Cardiac septum (tissue), 1 donor: ENCODE data around the gene SYDE1. TPM values are rescaled to one million over a fixed set of nuclear protein-coding genes. Genes with fewer than 3 reads are reported as not detected.
A peak's percentile ranks its signal among the peaks of the same experiment; 100 is the strongest.

Source experiments
- DNase-seq: peaks from one replicate; pipeline ENCODE4 v3.0.0-alpha.2; 2020; ENCODE audit warnings: low spot score
- intact Hi-C: fragments of 100-400 bp; cut with DNase I; formaldehyde crosslinking; loops from one replicate; pipeline ENCODE4 v1.14.0; 2022
- total RNA-seq: library from RNA; stranded (reverse); fragmentation: NEBNext Ultra II Directional; extraction: Animal tissue kit (Norgen Biotek cat#: 25700); gene quantifications from one replicate; pipeline ENCODE4 v1.2.1, GENCODE V29; 2021
- donor health status: DM: no; HTN: no; CAD: no.

Gene SYDE1
- total RNA-seq, 1 donor from 2014 or later: 16.4 TPM

DNA sequence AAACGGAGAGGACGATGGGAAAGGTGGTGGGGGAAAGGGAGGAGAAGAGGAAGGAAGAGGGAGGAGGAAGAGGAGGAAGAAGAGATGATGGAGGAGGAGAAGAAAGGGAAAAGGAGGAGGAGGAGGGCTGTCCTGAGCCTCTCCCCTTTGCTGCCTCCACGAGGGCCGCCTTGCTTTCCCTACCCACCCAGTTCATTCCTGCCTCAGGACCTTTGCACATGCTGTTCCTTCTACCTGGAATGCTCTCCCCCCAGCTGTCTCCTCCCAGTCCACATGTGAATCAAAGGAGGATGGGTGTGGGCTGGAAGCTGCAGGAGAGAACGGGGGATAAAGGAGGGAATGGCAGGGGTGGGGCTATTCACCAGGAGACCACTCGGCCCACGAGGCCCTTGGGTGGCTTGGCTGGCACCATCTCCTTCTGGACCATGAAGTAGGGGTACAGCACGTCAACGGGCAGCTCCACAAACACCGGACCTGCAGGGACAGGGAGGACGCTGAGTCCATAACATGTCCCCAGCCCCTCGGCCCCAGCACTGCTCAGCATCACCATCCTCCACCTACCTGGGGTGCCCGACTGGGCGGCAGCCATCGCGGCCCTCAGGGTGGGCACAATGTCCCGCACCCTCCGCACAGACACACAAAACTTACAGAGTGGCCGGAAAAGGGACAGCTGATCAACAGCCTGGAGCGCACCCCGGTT, 15.3 kb downstream of the SYDE1 start:
- DNase-seq: no peak
- intact Hi-C loops: no loop called here

DNA sequence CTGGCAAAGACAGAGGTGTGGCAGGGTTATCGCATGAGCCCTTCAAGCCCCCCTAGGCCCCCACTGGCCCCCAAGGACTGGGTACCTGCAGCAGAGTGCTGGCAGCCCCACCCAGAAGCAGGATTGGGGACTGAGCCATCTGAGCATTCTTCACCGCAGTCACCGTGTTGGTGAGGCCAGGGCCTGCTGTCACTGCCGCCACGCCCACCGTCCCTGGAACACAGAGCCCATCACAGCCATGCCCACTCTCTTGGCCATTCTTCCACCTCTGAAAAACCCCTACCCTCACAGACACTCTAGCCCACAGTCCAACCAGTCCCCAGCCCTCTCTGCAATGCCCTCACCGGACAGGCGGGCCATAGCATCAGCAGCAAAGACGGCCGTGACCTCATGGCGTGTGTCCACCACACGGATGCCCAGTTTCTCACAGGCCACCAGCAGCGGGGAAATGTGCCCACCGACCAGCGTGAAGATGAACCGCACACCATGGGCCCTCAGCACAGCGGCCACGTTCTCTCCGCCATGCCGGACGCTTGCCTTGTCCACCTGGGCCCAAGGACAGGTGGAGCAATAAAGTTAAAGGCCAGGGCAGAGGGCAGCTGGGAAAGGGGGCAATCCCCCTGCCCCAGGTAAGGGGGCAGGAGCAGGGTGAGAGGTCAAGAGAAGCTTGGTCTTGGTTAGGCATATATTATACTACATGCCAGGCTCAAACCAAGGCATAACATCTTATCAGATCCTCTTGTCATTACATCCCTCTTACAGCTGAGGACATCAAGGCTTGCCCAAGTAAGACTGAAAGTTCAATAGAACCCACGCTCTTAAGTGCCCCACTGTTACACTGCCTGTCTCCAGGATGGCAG, 16.1 kb downstream of the SYDE1 start:
- intact Hi-C loops: no loop called here
- DNase-seq: no peak

DNA sequence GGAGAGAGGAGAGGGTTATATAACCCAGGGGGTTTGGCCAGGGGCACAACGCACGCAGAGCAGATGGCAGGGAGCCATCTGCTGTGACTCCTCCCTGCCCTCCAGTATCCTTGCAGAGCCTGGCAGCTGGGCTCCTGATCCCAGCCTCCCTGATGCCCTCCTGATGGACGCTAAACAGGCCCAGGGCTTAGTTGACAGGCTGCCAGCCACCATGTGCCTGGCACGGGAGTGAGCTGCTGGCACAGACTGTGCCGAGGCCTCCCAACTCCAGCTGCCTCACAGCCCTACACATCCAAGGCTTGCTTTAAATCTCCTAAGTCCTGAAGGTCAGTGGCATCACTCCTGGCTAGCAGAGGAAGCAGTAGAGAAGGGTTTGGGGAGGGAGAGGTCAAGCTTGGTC, 16.7 kb downstream of the SYDE1 start:
- peak; percentile 90 for DNase-seq
- intact Hi-C loops: loop anchor here (2.0 kb wide), 1 partner anchor 17 kb away; the partner anchor contains the start of gene SYDE1

DNA sequence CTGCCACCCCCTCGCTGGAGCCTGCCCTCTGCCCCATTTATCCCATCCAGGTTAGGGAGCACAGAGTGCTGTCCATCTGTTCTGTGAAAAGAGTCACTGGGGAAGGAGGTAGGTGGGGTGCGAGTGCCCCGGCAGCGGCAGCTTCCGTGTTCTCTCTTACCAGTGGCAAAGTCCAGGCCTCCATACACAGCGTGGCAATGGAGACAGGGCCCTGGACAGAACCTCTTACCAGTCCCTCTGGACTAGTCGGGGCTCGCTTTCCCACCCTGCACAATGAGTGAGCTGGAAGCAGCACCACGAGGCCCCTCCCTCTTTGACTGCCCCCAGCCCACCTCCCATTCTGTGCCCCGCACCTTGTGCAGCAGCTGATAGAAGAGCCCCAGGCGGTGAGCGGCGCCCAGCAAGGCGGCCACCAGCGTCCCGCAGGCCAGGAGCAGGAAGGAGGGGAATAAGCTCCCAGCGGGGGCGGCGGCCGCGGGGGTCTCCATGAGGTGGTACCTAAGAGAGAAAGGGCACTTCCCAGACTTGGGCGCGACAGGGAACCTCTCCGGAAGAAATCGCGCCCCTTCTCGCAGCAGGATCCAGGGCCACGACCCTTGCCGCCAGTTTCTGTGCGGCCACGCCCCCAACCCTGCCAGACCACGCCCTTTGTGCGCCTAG, 17.5 kb downstream of the SYDE1 start:
- DNase-seq: no peak
- intact Hi-C loops: loop anchor here (2.0 kb wide), 1 partner anchor 18 kb away; the partner anchor contains the start of gene SYDE1

DNA sequence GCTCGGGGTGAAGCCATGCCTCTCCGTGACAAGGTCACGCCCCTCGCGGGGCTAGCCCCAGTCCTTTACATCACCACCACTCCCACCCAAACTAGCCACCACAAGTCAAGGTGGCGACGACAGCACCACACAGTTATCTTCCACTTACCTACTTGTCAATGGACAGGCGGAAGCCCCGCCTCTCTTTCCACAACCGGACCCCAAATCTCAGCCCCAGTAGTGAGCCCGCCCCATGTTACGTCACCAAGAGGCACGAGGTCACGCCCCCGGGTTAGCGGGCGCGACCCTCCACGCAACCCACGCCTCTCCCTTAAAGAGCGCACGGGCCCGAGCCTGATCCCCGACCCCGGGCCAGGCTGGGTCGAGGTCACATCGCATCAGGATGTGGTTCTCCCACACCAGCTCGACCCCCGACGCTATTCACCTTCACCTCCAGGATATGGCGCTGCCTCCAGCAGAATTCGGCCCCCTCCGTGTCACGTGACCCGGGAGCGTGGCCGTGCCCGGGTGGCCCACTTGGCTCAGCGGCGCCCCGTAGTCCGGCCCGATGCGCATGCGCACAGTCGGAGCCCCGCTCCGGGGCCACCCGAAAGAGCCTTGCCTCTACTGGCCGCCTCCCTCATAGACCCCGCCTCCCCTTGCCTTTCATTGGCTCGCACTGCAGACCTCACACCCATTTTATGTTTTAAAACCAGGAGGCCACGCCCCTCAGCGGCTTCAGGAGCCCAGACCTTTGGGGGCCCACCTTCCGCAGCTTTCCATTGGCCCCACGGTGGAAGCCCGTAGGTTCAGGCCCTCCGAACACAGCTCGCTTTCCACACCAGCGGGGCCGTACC, 18.2 kb downstream of the SYDE1 start:
- intact Hi-C loops: loop anchor here (2.0 kb wide), 1 partner anchor 19 kb away; the partner anchor contains the start of gene SYDE1
- DNase-seq: peak; percentile 97

DNA sequence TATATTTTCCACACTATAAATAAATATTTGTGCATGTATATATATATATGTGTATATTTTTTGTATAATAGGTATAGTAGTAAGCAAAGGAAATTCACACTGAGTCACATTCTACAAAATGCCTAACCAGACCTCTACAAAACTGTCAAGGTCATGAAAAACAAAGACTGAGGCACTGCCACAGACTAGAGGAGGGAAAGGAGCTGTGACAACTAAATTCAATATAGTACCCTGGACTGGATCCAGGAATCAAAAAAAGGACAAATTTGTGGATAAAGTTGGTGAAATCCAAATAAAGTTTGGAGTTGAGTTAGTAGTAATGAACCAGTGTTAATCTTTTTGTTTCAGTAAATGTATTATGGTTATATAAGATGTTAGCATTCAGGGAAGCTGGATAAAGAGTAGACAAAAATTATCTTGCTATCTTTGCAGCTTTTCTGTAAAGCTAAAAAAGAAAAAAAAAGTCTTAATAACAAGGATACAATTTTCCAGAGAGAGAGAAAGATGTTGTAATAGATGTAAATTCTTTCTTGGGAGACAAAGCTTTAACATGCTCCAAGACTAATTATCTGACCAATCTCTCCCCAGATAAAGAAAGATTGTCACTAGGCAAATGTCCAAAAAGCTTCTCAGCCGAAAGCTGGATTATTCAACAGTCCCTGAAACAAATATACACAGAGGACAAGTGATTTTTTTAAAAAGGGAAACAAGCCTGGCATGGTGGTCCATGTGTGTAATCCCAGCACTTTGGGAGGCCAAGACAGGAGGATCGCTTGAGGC, 19.1 kb downstream of the SYDE1 start:
- DNase-seq: no peak
- intact Hi-C loops: no loop called here

DNA sequence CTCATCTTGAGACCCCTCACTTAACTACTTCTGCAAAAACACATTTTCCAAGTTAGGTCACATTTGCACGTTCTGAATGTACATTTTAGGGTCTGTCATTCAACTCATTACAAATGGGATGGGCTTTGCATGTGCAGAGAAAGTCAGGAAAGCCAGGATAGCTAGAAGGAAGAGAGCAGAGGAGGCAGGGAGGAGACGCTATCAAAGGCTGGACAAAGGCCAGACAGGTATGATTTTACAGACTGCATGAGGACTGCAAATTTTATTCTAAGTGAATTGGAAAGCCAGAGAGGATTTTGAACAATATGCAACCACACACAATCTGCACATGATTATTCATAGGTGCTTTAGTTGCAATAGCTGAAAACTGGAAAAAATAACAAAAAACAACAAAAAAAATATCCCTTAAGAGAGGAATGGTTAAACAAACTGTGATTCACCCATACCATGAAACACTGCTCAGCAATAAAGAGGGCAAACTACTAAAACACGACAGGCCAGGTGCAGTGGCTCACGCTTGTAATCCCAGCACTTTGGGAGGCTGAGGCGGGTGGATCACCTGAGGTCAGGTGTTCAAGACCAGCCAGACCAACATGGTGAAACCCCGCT, 21.1 kb downstream of the SYDE1 start:
- intact Hi-C loops: no loop called here
- DNase-seq: no peak

DNA sequence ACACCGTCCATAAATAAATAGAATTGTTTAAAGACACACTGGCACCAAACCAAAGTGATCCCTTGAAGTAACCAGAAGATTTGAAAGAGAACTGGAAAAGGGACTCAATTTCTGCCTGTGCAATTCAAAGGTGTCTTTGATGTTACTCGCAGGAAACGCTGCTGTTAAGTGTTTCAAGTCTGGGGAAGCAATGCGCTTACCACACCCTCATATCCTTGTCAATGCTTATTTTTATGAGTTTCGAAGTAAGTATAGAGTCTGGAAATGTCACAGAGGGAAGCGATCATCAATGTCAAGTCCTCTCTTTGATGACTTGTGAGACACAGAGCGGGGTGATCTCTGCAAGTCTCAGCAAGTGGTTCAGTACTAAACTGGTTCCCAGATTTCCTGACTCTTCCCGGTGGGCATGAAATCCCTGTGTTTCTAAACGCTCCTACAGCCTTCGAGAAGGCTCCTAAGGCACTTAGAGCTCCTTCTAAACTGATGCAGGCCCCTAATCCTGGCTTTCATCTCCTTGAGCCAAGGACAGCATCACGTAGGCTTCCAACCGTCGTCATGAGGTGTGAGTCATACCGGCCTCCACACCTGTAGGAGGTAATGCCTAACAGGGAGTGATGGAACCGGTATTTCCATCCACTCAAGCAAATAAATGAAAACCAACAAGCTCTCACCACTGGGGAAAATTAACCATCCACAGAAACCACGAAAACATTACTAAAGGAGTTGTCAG, 22.8 kb downstream of the SYDE1 start:
- DNase-seq: no peak
- intact Hi-C loops: no loop called here

DNA sequence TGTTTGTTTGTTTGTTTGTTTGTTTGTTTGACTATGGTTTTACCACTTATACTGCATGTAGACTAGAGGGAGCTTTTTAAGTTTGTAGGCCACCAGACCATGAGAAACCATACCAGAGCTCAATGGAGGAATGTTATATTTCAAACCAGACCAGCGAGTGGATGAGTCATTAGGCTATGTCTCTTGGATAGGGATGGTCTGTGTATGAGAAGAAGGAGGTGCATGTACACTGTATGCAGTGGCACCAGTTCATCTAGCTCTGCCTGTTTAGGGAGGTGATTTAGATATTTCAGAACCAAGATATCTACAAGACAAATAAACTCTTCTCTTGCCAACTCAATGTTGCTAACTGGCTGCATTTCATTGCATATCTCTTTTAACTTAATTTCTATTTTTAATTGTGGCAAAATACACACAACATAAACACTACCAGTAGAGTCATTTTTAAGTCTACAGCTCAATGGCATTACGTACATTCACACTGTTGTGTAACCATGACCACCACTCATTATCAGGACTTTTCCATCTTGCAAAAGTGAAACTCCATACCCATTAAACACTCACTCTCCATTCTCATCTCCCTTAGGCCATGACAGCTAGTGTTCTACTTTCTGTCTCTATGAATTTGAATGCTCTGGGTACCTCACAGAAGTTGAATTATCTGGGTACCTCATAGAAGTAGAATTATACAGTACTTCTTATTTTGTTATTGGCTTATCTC, 29.2 kb downstream of the SYDE1 start:
- intact Hi-C loops: no loop called here
- no peak for DNase-seq

DNA sequence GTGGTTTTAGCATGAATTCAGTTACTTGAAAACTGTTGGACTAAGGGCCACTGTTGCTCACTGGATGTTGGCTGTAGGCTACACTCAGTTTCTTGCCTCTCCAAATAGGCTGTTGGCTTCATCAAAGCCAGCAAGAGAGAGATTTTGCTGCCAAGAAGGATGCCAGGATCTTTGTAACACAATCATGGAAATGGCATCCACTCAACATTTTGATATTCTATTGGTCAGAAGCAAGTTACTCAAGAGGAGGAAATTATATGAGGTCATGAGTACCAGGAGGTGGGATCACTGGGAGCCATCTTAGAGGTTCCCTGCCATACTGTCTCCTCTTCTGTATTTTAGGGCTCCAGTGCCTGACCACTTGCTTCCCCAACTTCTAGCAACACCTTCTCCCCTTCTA, 30.6 kb downstream of the SYDE1 start:
- intact Hi-C loops: no loop called here
- DNase-seq: no peak

DNA sequence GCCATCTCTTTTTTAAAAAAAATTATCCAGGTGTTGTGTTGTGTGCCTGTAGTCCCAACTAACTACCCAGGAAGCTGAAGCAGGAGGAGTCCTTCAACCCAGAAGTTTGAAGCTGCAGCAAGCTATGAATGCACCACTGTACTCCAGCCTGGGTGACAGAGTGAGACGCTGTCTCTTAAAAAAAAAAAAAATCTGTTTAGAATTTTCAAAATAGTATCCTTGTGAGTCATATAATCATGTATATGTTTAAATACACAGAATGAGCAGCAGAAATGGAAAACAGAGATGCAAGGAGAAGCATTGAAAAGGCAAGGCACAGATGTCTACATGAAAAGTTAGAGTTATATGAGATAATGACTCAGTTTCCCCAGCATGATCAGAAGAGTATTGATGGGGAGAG, 31.2 kb downstream of the SYDE1 start:
- intact Hi-C loops: no loop called here
- DNase-seq: no peak

DNA sequence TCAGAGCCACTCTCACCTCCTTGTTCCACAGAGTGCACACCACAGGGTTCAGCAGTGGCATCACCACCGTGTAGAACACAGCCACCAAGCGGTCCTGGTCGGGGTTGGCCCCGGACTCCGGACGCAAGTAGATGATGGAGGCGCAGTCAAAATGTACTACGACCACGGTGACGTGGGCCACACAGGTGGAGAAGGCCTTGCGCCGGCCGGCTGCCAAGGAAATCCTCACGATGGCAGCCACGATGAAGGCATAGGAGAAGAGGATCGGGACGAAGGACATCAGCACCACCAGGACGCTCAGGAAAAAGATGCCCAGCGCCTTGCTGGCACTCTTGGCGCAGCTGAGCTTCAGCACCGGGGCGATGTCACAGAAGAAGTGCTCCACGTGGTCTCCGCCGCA, 33.9 kb downstream of the SYDE1 start:
- DNase-seq: no peak
- intact Hi-C loops: no loop called here

DNA sequence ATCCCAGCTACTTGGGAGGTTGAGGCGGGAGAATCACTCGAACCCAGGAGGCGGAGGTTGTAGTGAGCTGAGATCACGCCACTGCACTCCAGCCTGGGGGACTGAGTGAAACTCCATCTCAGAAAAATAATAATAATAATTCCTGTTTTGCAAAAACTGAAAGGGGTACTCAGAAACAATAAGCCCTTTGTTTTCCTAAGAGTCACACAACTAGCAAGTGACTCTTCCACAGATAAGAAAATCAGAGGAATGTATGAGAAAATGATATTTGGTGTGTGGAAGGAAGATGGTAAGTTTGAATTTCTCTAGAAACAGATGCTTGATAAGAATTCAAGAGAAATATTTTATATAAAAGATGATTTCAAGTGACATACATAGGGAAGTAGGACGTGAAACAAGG, 35.1 kb downstream of the SYDE1 start:
- intact Hi-C loops: no loop called here
- no peak for DNase-seq

DNA sequence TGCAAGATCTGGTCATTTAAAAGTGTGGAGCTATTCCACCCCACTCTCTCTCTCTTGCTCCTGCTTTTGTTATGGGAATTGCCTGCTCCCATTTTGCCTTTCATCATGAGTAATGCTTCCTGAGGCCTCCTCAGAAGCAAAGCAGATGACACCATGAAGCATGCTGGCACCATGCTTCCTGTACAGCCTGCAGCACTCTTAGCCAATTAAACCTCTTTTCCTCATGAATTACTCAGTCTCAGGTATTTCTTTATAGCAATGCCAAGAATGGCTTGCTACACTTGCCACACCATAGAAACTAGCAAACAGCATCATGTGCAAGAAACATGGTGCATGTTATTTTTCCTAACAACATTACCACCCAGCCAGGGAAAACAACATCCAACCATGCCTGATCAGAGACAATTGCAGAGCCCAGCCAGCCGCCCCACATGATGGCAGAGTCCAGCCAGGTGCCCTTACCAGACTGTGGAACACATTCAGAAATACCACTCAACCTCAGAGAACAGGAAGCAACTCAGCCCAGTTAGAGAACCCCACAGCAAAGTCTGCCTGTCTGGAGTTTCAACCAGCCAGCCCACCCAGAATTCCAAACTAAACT, 36.9 kb downstream of the SYDE1 start:
- DNase-seq: no peak
- intact Hi-C loops: no loop called here

DNA sequence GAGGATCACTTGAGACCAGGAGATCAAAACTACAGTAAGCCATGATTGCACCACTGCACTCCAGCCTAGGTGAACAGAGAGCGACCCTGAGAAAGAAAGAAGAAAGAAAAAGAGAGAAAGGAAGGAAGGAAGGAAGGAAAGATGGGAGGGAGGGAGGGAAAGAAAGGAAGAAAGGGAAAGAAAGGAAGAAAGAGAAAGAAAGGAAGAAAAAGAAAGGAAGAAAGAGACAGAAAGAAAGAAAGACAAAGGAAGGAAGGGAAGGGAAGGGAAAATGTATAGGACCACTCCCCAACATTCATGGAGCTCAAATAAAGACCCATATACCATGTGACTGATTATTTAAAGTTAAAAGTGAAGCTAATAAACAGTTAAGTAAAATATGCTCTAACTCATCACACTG, 39.9 kb downstream of the SYDE1 start:
- no peak for DNase-seq
- intact Hi-C loops: no loop called here

DNA sequence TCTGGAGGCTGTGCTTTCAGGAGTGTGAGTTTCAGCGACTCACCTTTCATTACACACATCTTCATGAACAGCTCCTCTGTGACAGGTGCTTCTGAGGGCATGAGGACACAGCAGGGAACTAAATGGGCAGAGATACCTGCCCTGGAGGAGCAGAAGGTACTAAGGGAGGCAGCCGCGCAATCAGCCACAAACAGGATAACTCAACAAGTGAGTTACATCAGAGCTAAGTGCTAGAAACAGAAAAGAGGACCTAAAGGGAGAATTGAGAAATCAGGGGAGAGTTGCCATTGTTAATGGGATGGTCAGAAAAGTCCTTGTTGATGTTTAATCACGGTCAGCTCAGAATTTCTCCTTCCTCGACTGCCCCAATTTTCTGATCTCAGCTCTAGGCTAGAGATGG, 42.5 kb downstream of the SYDE1 start:
- DNase-seq: no peak
- intact Hi-C loops: loop anchor here (2.0 kb wide), 2 partner anchors 47 to 57 kb away; no protein-coding TSS in a partner anchor
